Adrenal gland (tissue), 5 donors: ENCODE data around the gene SLC38A9.

Experiments used
- CTCF ChIP-seq, 6 experiments: fragments of 450-650 bp in 4 of 6; fragments of 200-600 bp in 2 of 6; sonication (generic) in 1 of 6; IDR thresholded peaks; 1 replicate in 5 of 6; 2 replicates in 1 of 6; pipeline versions ENCODE4 v1.5.1 to v1.8.0; 2016 to 2021; ENCODE audit warnings: antibody characterized with exemption in 6 of 6, mild to moderate bottlenecking in 2 of 6, moderate library complexity in 1 of 6
- POLR2A ChIP-seq, 2 donors: fragments of 450-650 bp; IDR thresholded peaks; one replicate each; pipeline ENCODE4 v1.6.1; 2017; ENCODE audit warnings: antibody characterized with exemption in 2 of 2, mild to moderate bottlenecking in 2 of 2, moderate library complexity in 1 of 2
- donor health status: DM: no; HTN: no; CAD: no.

DNA sequence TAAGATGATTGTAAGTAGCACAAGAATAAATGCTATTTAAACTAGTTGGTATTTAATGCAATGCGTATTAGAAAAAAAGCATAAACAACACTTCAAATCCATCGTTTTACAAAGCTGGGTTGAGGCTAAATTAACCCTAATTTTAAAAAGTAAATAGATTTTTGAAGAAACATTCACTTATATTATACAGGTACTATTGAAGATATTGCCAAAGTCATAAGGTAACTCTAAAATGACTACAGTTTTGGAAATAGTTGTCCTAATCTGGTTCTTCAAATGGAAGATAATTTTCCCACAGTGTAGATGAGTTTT, 20.1 kb downstream of the SLC38A9 start:
- TF ChIP-seq CTCF (IDR thresholded peaks at IDR 0.05) (no peak), POLR2A (IDR thresholded peaks at IDR 0.05) (no peak)
